DLD1 (cell line): ENCODE data around the gene NADK.
"Not testable (repeated sequence)": the region's sequence is repeated elsewhere in the genome, so short reads cannot be mapped to it uniquely, and the experiment has no call there.

Experiments
- in situ Hi-C: cut with HindIII; loops from 2 replicates; pipeline ENCODE4 v1.10.0; 2017; ENCODE audit warnings: low sequenced_read_pairs

Gene NADK

DNA sequence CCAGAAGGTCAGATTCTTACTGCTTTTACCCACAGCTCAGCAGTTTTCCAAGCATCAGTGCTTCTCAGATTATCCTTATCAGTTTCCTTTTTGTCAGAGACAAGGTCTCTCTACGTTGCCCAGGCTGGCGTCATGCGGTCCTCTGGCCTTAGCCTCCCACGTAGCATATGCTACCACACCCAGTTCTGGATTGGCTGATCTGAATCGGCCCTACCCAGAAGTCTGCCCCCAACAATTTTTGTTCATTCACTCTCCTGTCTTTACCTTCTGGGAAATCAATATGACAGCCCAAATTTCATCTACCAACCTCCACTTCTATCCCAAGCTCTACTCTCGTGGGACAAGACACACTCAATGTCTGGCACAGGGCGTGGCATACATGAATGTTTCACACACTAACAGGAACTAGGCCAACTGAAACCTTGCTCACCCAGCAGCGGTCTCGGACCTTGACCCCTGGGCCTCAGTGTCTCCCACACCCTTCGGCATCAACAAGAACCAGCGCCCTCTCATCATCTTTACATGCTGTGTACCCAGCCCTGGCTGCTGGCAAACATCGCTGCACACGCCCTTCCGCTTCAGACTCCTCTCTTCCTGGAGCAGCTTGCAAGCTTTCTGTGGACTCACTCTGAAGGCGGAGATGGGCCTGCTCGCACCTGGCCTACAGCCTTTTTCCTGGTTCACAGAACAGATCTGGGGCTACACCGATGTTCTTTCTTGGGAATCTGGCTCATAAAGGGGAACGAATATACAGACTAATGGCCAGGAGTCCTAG is 63.0 kb downstream of the NADK start:
- in situ Hi-C loops: not testable (repeated sequence)

DNA sequence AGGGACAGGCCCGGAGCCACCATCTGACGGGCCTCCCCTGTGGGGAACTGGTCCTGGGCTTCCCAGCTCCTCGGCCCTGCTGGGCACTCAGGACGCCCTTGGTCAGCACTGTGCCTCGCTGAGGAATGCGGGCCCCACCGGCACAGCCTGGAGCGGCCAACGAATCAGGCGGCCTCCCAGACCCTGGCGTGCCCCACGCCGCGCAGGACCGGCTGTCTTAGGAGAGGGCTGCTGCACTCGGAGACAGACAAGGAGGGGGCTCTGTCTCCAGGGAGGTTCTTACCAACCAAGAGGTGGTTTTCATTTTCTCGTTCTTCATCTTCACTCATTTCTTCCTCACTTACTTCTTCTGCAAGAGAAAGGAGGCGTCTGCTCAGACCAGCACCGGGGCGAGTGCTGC is 70.4 kb downstream of the NADK start:
- in situ Hi-C loops: not testable (repeated sequence)

GRCh38 chr1:1707241-1707640 is 71.0 kb downstream of the NADK start:
- in situ Hi-C loops: not testable (repeated sequence)

DNA sequence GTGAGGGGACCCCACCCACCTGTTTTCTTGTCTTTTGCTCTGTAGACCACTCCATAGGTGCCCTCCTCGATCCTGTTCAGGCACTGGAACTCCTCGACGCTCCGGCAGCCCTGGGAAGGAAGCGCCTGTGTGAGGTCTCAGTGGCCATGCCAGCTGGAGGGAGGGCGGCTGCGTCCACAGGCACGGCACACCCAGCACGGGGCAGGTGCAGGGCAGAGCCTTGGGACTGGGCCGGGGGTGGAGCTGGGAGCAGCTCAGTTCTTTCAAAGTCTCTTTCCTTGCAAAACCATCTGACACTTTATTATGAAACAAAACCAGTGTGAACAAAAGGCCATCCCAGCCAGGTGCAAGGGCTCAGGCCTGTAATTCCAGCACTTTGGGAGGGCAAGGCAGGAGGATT is 72.6 kb downstream of the NADK start:
- in situ Hi-C loops: not testable (repeated sequence)

DNA sequence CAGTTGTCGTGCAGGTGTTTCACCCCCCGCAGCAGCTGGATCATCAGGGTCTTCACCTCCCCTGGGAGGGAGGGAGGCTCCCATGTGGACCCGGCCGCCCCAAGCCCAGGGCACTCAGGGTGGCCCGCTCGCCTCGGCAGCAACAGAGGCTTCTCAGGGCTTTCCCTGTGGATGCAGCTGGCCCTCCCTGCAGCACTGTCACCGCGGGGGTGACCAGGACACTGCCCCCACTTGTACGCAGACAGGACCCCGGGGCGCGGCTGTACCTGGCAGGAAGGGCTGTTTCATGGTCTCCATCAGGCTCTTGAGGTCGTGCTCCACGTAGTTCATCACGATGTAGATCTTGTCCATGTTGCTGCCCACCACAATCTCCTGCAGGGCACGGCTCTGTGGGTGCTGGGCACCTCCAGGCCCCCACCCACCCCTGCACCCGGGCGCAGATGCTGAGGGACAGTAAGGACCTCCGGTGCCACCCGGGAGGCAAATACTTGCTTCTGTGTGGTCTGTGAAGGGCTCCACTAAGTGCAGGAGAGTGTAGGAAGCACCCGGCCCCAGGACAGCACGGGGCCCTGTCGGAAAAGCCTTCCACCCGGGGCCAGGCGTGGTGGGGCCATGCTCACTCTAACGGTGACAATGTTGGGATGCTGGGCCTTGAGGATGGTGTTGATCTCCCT is 73.8 kb downstream of the NADK start:
- in situ Hi-C loops: not testable (repeated sequence)

DNA sequence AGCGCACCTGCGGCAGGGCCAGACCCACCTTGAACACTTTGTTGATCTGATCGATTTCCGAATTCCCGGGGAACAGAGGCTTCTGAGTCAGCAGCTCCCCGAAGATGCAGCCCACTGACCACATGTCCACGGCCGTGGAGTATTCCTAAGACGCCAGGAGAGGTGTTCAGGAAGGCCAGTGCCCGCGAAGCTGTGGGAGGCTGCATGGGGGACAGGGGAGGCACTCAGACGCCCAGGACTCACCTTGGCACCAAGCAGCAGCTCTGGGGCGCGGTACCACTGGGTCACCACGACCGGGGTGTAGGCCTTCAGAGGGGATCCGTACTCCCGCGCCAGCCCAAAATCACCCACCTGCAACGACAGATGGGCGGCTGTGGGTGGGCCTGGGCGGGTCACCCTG is 74.5 kb downstream of the NADK start:
- in situ Hi-C loops: no loop called here

DNA sequence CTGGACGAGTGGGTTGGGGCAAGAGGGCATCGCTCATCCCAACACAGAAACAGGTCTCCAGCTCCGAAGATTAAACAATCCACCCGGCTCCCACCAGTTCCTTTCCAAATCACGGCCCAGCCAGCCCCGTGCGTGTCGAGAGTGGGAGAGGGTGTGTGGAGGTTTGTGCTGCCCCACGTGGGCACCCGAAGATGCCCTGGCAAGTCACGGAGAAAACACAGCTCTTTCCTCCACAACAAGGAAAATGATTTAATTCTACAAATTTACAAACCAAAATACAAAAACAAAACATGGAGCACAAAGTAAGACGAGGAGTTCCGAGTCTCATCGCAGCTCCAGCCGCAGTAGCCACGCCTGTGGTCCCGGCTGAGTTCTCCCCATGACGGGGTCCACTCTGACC is 75.8 kb downstream of the NADK start:
- in situ Hi-C loops: not testable (repeated sequence)
